Measurements from ENCODE around the gene ATAD2B. TPM values are rescaled to one million over a fixed set of nuclear protein-coding genes. Genes with fewer than 3 reads are reported as not detected.
A peak's percentile ranks its signal among the peaks of the same experiment; 100 is the strongest.

Gene ATAD2B
- polyA plus RNA-seq, 1 experiment = 1.5 TPM

- no peak for DNase-seq (ENCODE audit: low read depth)
- TF ChIP-seq CTCF (IDR thresholded peaks at IDR 0.05; ENCODE audit: insufficient read depth, low read depth, low read length) = no peak
- CTCF ChIA-PET = no interaction called here
- H3K27me3 ChIP-seq (ENCODE audit: control insufficient read depth, insufficient read depth, low read length) = no peaks in the 10 kb centered on the region
- POLR2A ChIA-PET = no interaction called here
- no peaks in the 10 kb centered on the region for H3K36me3 ChIP-seq (ENCODE audit: control insufficient read depth, insufficient read depth, low read length)
- H3K4me3 ChIP-seq (ENCODE audit: low read depth, low read length) = no peak overlapping the region
Measured at GRCh38 chr2:23915327-23915726, 11.6 kb downstream of the ATAD2B start.

GRCh38 chr2:23912054-23912453 is 14.9 kb downstream of the ATAD2B start:
- CTCF ChIA-PET = interaction anchor here (1.4 kb wide), 1 partner anchor 13 kb away, joined by 5 read pairs; no protein-coding TSS in a partner anchor
- Histone ChIP-seq H3K36me3 (ENCODE audit: control insufficient read depth, insufficient read depth, low read length) (no peaks in the 10 kb centered on the region), H3K4me3 (ENCODE audit: low read depth, low read length) (no peak overlapping the region), H3K27me3 (ENCODE audit: control insufficient read depth, insufficient read depth, low read length) (no peaks in the 10 kb centered on the region)
- no peak for TF ChIP-seq CTCF (IDR thresholded peaks at IDR 0.05; ENCODE audit: insufficient read depth, low read depth, low read length)
- POLR2A ChIA-PET = no interaction called here
- no peak for DNase-seq (ENCODE audit: low read depth)

GRCh38 chr2:23905155-23905554 is 21.8 kb downstream of the ATAD2B start:
- no peaks in the 10 kb centered on the region for H3K36me3 ChIP-seq (ENCODE audit: control insufficient read depth, insufficient read depth, low read length)
- no peak for DNase-seq (ENCODE audit: low read depth)
- TF ChIP-seq CTCF (IDR thresholded peaks at IDR 0.05; ENCODE audit: insufficient read depth, low read depth, low read length) = no peak
- no peaks in the 10 kb centered on the region for H3K27me3 ChIP-seq (ENCODE audit: control insufficient read depth, insufficient read depth, low read length)
- POLR2A ChIA-PET = no interaction called here
- CTCF ChIA-PET = interaction anchor here (1.0 kb wide), 1 partner anchor 166 kb away, joined by 4 read pairs; no protein-coding TSS in a partner anchor
- no peak overlapping the region for H3K4me3 ChIP-seq (ENCODE audit: low read depth, low read length)

GRCh38 chr2:23904692-23905091 is 22.2 kb downstream of the ATAD2B start:
- ChIA-PET CTCF (interaction anchor here (0.7 to 1.0 kb wide), 2 partner anchors 22 to 166 kb away, joined by 3 to 4 read pairs; partner anchors contain the start of gene ATAD2B), POLR2A (no interaction called here)
- Histone ChIP-seq H3K36me3 (ENCODE audit: control insufficient read depth, insufficient read depth, low read length) (no peaks in the 10 kb centered on the region), H3K27me3 (ENCODE audit: control insufficient read depth, insufficient read depth, low read length) (no peaks in the 10 kb centered on the region), H3K4me3 (ENCODE audit: low read depth, low read length) (no peak overlapping the region)
- no peak for TF ChIP-seq CTCF (IDR thresholded peaks at IDR 0.05; ENCODE audit: insufficient read depth, low read depth, low read length)
- DNase-seq (ENCODE audit: low read depth) = peak; percentile 64

GRCh38 chr2:23904215-23904614 is 22.7 kb downstream of the ATAD2B start:
- no peak for DNase-seq (ENCODE audit: low read depth)
- H3K36me3 ChIP-seq (ENCODE audit: control insufficient read depth, insufficient read depth, low read length) = no peaks in the 10 kb centered on the region
- POLR2A ChIA-PET = no interaction called here
- H3K27me3 ChIP-seq (ENCODE audit: control insufficient read depth, insufficient read depth, low read length) = no peaks in the 10 kb centered on the region
- no peak overlapping the region for H3K4me3 ChIP-seq (ENCODE audit: low read depth, low read length)
- no peak for TF ChIP-seq CTCF (IDR thresholded peaks at IDR 0.05; ENCODE audit: insufficient read depth, low read depth, low read length)
- CTCF ChIA-PET = interaction anchor here (0.7 to 1.0 kb wide), 2 partner anchors 23 to 166 kb away, joined by 3 to 4 read pairs; partner anchors contain the start of gene ATAD2B
